WTC11 (cell line): ENCODE data around the gene MEGF6.

Experiments used
- NR3C1 ChIP-seq: sonication (generic); formaldehyde crosslinking; conservative IDR thresholded peaks from 2 replicates; pipeline ENCODE4 v1.8.1; 2023; ENCODE audit warnings: low read depth, mild to moderate bottlenecking, missing genetic modification reagents
- TF ChIP-seq, protein P1 (sequence below): sonication (generic); formaldehyde crosslinking; IDR thresholded peaks from 2 replicates; pipeline ENCODE4 v1.8.0; 2022; ENCODE audit warnings: missing genetic modification reagents

DNA sequence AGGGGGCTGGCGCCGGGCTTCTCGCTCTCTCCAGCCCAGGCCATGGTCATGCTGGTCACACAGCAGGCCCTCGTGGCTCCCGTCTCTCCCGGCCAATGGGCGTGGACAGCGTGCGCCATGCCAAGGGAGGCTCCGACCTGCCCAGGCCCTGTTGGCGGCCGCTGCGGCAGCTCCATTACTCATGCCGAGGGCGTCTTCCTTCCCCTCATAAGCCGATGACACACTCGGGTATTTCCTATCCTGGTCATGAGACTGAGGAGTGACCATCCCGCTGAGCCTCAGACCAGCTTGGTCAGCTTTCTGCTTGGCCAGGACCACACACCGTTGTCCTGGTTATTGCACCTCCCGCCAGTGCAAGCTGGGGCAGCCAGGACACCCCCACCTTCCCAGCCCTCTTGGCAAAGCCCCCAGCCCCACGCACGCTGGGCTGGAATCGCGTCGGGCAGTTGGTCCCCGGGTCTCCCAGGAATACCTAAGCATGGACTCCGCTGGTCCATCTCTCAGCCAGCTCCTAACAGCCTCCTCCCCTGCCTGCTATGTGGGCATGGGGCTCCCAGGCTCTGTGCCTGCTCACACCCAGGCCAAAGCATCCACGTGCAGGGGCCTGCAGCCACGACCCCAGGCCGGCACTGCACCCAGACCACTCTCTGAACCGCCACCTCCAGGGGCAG, 107.0 kb downstream of the MEGF6 start:
- TF ChIP-seq NR3C1 (CRISPR knock-in tag): no peak
- TF ChIP-seq, protein P1, sequence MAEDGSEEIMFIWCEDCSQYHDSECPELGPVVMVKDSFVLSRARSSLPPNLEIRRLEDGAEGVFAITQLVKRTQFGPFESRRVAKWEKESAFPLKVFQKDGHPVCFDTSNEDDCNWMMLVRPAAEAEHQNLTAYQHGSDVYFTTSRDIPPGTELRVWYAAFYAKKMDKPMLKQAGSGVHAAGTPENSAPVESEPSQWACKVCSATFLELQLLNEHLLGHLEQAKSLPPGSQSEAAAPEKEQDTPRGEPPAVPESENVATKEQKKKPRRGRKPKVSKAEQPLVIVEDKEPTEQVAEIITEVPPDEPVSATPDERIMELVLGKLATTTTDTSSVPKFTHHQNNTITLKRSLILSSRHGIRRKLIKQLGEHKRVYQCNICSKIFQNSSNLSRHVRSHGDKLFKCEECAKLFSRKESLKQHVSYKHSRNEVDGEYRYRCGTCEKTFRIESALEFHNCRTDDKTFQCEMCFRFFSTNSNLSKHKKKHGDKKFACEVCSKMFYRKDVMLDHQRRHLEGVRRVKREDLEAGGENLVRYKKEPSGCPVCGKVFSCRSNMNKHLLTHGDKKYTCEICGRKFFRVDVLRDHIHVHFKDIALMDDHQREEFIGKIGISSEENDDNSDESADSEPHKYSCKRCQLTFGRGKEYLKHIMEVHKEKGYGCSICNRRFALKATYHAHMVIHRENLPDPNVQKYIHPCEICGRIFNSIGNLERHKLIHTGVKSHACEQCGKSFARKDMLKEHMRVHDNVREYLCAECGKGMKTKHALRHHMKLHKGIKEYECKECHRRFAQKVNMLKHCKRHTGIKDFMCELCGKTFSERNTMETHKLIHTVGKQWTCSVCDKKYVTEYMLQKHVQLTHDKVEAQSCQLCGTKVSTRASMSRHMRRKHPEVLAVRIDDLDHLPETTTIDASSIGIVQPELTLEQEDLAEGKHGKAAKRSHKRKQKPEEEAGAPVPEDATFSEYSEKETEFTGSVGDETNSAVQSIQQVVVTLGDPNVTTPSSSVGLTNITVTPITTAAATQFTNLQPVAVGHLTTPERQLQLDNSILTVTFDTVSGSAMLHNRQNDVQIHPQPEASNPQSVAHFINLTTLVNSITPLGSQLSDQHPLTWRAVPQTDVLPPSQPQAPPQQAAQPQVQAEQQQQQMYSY (CRISPR knock-in tag): no peak
